GM18951 (cell line): ENCODE data around the gene ESPL1.

ENCODE experiments used
- POLR2A ChIP-seq: IDR thresholded peaks from 4 replicates; pipeline ENCODE4 v1.6.1; 2011; ENCODE audit warnings: mild to moderate bottlenecking; ENCODE audit not compliant: insufficient read length, insufficient read depth; ENCODE audit errors: extremely low read depth
- in situ Hi-C: fragments of 300-500 bp; cut with MboI; formaldehyde crosslinking; loops from one replicate; pipeline ENCODE4 v1.12.0; 2022; ENCODE audit warnings: low sequenced_read_pairs, mixed read lengths, inconsistent platforms; ENCODE audit not compliant: unreplicated experiment

Gene ESPL1

GRCh38 chr12:53258541-53259539 lies 9.3 kb upstream of the ESPL1 start:
- no peak for TF ChIP-seq POLR2A
- in situ Hi-C loops = no loop called here

- in situ Hi-C loops = no loop called here
- TF ChIP-seq POLR2A = no peak
These were observed 8.2 kb upstream of the ESPL1 start for GRCh38 chr12:53259891-53260290.

- TF ChIP-seq POLR2A = no peak
- in situ Hi-C loops = no loop called here
These were observed 2.3 kb upstream of the ESPL1 start for GRCh38 chr12:53265783-53266182.

GRCh38 chr12:53267306-53267998 lies 647 bp upstream of the ESPL1 start:
- TF ChIP-seq POLR2A = no peak
- in situ Hi-C loops = no loop called here

GRCh38 chr12:53268630-53269562 lies 797 bp downstream of the ESPL1 start:
- in situ Hi-C loops = no loop called here

GRCh38 chr12:53274445-53274844 lies 6.3 kb downstream of the ESPL1 start:
- TF ChIP-seq POLR2A = no peak
- in situ Hi-C loops = no loop called here

More at GRCh38 chr12:53268630-53269562, 797 bp downstream of the ESPL1 start:
- TF ChIP-seq POLR2A = no peak

- no peak for TF ChIP-seq POLR2A
- in situ Hi-C loops = no loop called here
These were observed 8.4 kb downstream of the ESPL1 start for GRCh38 chr12:53276511-53276910.

- in situ Hi-C loops = no loop called here
- no peak for TF ChIP-seq POLR2A
These were observed 9.9 kb downstream of the ESPL1 start for GRCh38 chr12:53277981-53278380.

GRCh38 chr12:53279283-53279869 lies 11.3 kb downstream of the ESPL1 start:
- in situ Hi-C loops = no loop called here
- TF ChIP-seq POLR2A = no peak

- in situ Hi-C loops = loop anchor here (10.0 kb wide), 1 partner anchor 125 kb away; no protein-coding TSS in a partner anchor
- no peak for TF ChIP-seq POLR2A
These were observed 11.9 kb downstream of the ESPL1 start for GRCh38 chr12:53279888-53280498.

- in situ Hi-C loops = loop anchor here (10.0 kb wide), 1 partner anchor 132 kb away; no protein-coding TSS in a partner anchor
- TF ChIP-seq POLR2A = no peak
These were observed 18.3 kb downstream of the ESPL1 start for GRCh38 chr12:53286448-53286847.

- no peak for TF ChIP-seq POLR2A
- in situ Hi-C loops = loop anchor here (10.0 kb wide), 1 partner anchor 133 kb away; no protein-coding TSS in a partner anchor
These were observed 19.7 kb downstream of the ESPL1 start for GRCh38 chr12:53287741-53288216.
